Muscle layer of duodenum (tissue), 2 donors: Measurements from ENCODE around the gene ADD1.
"Not testable (repeated sequence)": the region's sequence is repeated elsewhere in the genome, so short reads cannot be mapped to it uniquely, and the experiment has no call there.

Experiments
- H3K27ac ChIP-seq: one replicate; pipeline ENCODE4 v1.7.0; 2013; ENCODE audit warnings: mild to moderate bottlenecking, low read length
- H3K27me3 ChIP-seq: one replicate; pipeline ENCODE4 v1.7.0; 2013; ENCODE audit warnings: low read depth, mild to moderate bottlenecking, control low read depth, low read length
- H3K36me3 ChIP-seq, 2 donors: one replicate each; pipeline ENCODE4 v1.7.0; 2013; ENCODE audit warnings: low read length in 2 of 2, control low read depth in 1 of 2, mild to moderate bottlenecking in 1 of 2; ENCODE audit not compliant: insufficient read depth in 2 of 2, control insufficient read depth in 1 of 2
- H3K4me1 ChIP-seq, 2 donors: one replicate each; pipeline ENCODE4 v1.7.0; 2013; ENCODE audit warnings: low read length in 2 of 2, mild to moderate bottlenecking in 2 of 2, control low read depth in 1 of 2, moderate library complexity in 1 of 2; ENCODE audit not compliant: insufficient read depth in 2 of 2, control insufficient read depth in 1 of 2
- H3K4me3 ChIP-seq, 2 donors: one replicate each; pipeline ENCODE4 v1.7.0; 2013; ENCODE audit warnings: low read length in 2 of 2, low read depth in 1 of 2, mild to moderate bottlenecking in 1 of 2
- H3K9me3 ChIP-seq, 2 donors: one replicate each; pipeline ENCODE4 v1.7.0; 2013; ENCODE audit warnings: low read length in 2 of 2, control low read depth in 1 of 2, mild to moderate bottlenecking in 1 of 2; ENCODE audit not compliant: control insufficient read depth in 1 of 2
- donor health status: healthy.

Gene ADD1

DNA sequence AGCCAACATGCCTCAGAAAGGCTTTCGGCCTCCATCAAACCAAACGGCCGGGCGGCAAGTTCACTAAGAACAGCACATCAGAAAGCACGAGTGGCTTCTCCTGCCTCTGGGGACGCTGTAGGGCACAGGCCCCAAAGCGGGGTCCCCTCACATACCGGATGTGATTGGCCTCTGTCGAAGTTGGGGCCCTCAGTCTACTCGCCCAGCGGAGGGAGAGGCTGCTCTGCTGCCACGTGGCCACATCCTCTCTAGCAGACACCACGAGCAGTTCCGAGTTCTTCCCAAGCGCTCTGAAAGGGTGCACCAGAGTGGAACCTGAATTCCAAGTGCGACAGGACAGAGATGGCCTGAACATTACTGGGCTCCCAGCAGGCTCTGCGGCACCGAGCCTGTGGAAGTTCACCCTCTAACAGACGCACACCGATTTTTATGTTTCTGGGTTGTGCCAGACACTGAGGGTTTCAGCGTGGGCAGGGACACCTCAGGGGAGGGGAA is 98.4 kb downstream of the ADD1 start:
- Histone ChIP-seq H3K4me1 (no peaks in the 10 kb centered on the region), H3K27me3 (no peaks in the 10 kb centered on the region), H3K4me3 (no peak overlapping the region), H3K9me3 (no peaks in the 10 kb centered on the region), H3K27ac (no peak overlapping the region), H3K36me3 (peaks cover 52 to 94% of the 10 kb centered on the region in 2 donors)

GRCh38 chr4:2942532-2943363 is 99.1 kb downstream of the ADD1 start:
- H3K27me3 ChIP-seq = no peaks in the 10 kb centered on the region
- H3K9me3 ChIP-seq = no peaks in the 10 kb centered on the region
- no peak overlapping the region for H3K27ac ChIP-seq
- no peaks in the 10 kb centered on the region for H3K4me1 ChIP-seq
- H3K36me3 ChIP-seq = peaks cover 59 to 94% of the 10 kb centered on the region in 2 donors
- H3K4me3 ChIP-seq = no peak overlapping the region

DNA sequence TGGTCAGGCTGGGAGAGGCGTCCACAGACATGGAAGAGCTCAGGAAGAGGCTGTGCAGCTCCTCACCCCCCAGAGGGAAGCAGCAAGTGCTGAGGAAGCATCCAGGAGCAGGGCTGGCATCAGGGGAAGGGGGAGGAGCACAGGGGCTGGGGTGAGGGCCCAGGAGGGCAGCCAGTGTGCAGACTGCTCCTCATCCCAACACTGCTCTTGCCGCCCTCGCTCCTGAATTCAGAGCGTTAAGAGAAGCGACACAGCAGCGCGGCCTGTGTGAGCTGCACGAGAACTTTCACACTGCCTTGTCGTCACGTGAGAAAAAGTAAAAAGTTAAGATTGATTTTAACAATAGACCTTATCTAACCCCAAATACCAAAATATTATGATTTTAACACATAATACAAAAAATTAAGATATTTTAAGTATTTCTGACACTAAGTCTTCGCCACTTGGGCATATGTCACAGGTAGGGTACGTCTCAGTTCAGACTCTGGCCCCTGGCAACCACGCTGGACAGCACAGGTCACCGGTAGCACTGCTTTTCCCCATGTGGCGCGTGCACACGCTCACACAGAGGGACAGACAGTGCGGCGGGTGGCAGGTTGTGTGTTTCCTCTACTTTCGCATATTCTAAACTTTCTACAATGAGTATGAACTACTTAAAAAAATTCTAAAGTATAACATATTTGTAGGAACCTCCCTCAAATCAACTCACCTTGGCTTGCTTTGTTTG is 99.9 kb downstream of the ADD1 start:
- Histone ChIP-seq H3K27ac (no peak overlapping the region), H3K36me3 (peaks cover 63 to 95% of the 10 kb centered on the region in 2 donors), H3K27me3 (no peaks in the 10 kb centered on the region), H3K4me1 (no peaks in the 10 kb centered on the region), H3K4me3 (no peak overlapping the region), H3K9me3 (no peaks in the 10 kb centered on the region)

GRCh38 chr4:2944091-2944482 is 100.4 kb downstream of the ADD1 start:
- H3K27me3 ChIP-seq = no peaks in the 10 kb centered on the region
- H3K27ac ChIP-seq = no peak overlapping the region
- no peak overlapping the region for H3K4me3 ChIP-seq
- peaks cover 59 to 95% of the 10 kb centered on the region in 2 donors for H3K36me3 ChIP-seq
- no peaks in the 10 kb centered on the region for H3K4me1 ChIP-seq
- no peaks in the 10 kb centered on the region for H3K9me3 ChIP-seq

GRCh38 chr4:2944586-2945526 is 101.2 kb downstream of the ADD1 start:
- Histone ChIP-seq H3K4me3 (no peak overlapping the region), H3K4me1 (no peaks in the 10 kb centered on the region), H3K9me3 (no peaks in the 10 kb centered on the region), H3K27me3 (no peaks in the 10 kb centered on the region), H3K36me3 (peaks cover 55 to 95% of the 10 kb centered on the region in 2 donors), H3K27ac (no peak overlapping the region)

DNA sequence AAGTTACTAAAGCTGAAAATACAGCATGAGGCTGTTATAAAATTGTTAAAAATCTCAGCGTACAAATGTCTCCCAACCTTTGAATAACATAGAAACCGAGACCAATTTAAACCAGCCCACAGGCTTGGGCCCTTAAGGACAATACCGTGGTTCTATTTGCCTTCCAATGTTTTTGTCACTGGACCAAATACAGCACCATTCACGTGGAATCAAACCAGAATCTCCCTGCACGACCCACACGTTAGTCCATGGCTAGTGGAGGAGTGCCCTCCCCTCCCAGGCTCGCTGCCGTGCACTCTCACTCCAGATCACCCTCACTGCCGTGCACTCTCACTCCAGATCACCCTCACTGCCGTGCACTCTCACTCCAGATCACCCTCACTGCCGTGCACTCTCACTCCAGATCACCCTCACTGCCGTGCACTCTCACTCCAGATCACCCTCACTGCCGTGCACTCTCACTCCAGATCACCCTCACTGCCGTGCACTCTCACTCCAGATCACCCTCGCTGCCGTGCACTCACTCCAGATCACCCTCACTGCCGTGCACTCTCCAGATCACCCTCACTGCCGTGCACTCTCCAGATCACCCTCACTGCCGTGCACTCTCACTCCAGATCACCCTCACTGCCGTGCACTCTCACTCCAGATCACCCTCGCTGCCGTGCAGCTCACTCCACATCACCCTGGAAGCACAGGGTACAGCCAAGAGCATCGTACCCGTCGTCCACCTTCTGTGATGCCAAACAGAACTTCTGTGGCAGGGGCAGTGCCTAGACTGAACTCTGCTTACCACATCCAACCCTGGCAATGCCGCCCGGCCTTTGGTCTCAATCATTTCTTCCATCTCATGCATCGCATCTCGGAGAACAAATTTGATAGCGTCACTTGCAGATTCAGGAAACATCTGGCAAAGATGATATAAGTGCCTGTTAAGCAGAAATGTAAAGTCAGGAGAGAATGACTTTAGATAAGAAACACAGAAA is 102.3 kb downstream of the ADD1 start:
- H3K36me3 ChIP-seq = peaks cover 55 to 93% of the 10 kb centered on the region in 2 donors
- H3K9me3 ChIP-seq = not testable (repeated sequence)

GRCh38 chr4:2946812-2947600 is 103.4 kb downstream of the ADD1 start:
- Histone ChIP-seq H3K4me3 (no peak overlapping the region), H3K36me3 (peaks cover 52 to 91% of the 10 kb centered on the region in 2 donors), H3K27ac (no peak overlapping the region), H3K9me3 (no peaks in the 10 kb centered on the region), H3K27me3 (no peaks in the 10 kb centered on the region), H3K4me1 (no peaks in the 10 kb centered on the region)

More for the DNA sequence above, 102.3 kb downstream of the ADD1 start:
- not testable (repeated sequence) for H3K27ac ChIP-seq, H3K27me3 ChIP-seq, H3K4me1 ChIP-seq, H3K4me3 ChIP-seq

DNA sequence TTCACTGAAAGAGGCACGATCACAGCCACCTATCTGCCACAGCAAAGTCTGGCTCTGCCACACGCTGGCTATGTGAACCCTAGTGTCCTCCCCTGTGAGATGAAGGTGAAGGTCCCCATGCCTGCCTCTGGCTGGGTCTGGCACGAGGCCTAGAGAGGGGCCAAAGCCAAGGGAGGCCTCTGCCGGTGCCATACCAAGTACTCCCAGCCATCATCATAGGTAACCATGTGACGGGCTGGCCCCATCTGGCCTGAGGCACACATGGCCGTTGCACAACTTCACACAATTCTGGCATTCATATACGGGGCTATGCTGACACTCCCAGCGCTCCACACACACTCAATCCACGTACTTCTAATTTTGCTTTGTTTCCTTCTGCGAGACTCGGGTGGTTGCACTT is 104.3 kb downstream of the ADD1 start:
- no peak overlapping the region for H3K4me3 ChIP-seq
- H3K36me3 ChIP-seq = peaks cover 52 to 91% of the 10 kb centered on the region in 2 donors
- H3K27me3 ChIP-seq = no peaks in the 10 kb centered on the region
- H3K27ac ChIP-seq = no peak overlapping the region
- H3K9me3 ChIP-seq = no peaks in the 10 kb centered on the region
- no peaks in the 10 kb centered on the region for H3K4me1 ChIP-seq

DNA sequence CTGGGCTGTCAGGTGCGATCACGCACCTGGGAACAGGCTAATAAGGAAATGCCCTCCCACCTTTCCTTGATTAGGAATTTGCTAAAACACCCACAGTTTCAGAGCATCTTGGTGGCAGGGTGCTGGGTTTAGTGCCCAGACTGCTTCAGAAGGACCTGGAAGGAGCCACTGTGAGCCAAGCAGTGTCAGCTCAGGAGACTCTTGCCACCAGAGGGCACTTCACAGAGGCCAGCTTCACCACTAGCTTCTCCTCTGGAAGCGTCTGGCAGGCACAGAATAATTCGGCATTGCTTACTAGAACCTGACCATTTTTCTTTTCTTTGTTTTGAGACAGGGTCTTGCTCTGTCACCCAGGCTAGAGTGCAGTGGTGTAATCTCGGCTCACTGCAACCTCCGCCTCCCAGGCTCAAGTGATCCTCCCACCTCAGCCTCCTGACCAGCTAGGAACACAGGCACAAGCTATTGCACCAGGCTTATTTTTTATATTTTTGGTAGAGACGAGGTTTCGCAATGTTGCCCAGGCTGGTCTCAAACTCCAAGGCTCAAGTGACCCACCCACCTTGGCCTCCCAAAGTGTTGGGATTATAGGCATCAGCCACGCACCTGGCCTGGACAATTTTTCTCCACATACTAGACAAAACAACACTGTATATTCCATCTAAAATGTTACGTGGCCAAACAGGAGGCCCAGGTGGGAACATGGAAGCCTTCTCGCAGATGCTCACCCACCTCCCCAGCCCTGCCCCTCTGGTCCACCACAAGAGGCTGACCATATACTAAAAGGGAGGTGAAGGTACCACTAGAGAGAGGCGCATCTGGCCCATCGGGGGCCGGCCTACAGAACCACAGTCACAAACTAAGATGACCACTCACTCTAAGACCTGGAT is 105.5 kb downstream of the ADD1 start:
- no peaks in the 10 kb centered on the region for H3K27me3 ChIP-seq
- no peaks in the 10 kb centered on the region for H3K9me3 ChIP-seq
- H3K36me3 ChIP-seq = peaks cover 62 to 91% of the 10 kb centered on the region in 2 donors
- H3K27ac ChIP-seq = no peak overlapping the region
- H3K4me3 ChIP-seq = no peak overlapping the region
- no peaks in the 10 kb centered on the region for H3K4me1 ChIP-seq
